Measurements from ENCODE around the gene OR2B6.
"Not testable (repeated sequence)": the region's sequence is repeated elsewhere in the genome, so short reads cannot be mapped to it uniquely, and the experiment has no call there.

The OR2B6 gene

DNA sequence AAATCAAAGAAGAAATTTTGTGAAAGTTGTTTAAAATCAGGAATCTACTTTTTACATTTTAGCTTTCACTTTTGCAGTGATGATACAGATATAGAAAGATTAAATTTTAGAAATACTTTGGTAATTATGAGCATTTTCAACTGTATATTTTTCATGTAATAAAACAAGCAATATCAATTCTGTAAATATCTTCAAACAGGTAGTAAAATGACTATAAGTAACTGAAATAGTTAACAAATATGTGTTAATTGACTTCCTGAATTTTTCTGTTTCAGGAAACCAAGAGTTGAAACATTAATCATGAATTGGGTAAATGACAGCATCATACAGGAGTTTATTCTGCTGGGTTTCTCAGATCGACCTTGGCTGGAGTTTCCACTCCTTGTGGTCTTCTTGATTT is at the start of gene OR2B6:
OR2B6 (plus strand) TSS at position 301 of the 400 bp plus-strand sequence; CDS start at position 301, 0 bp downstream.
- no peak for DNase-seq (ENCODE audit: low read depth)
- no peak for TF ChIP-seq CTCF (IDR thresholded peaks at IDR 0.05; ENCODE audit: insufficient read depth, low read depth, low read length, missing control alignments)
- no peak within 1 kb of the TSS for H3K4me3 ChIP-seq (ENCODE audit: low read depth, low read length)

- no peak overlapping the region for H3K4me3 ChIP-seq (ENCODE audit: low read depth, low read length)
- no peak for TF ChIP-seq CTCF (IDR thresholded peaks at IDR 0.05; ENCODE audit: insufficient read depth, low read depth, low read length, missing control alignments)
- no peak for DNase-seq (ENCODE audit: low read depth)
Observed at GRCh38 chr6:27908017-27908416, 49.0 kb upstream of the OR2B6 start.

DNA sequence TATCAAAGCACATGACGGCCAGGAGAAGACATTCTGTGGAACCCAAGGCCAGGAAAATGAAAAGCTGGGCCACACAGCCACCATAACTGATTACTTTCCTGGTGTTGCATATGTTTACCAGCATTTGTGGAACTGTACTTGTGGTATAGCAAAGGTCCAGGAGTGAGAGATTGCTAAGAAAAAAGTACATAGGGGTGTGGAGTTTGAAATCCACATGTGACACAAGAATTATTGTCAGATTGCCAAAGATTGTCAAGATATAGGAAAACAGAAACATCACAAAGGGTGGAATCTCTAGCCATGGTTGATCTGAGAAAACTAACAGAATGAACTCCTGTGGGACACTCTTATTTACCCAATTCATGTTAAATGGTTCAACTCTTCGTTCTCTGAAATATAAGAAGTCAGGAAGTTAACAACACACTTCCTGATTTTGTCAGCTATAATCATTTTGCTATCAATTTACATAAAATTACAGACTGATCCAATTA is 45.0 kb upstream of the OR2B6 start, which contains the start of gene OR2B2:
OR2B2 (minus strand) TSS at position 441 of the 491 bp plus-strand sequence; CDS start at position 364, 77 bp downstream.
- no peak for DNase-seq (ENCODE audit: low read depth)

DNA sequence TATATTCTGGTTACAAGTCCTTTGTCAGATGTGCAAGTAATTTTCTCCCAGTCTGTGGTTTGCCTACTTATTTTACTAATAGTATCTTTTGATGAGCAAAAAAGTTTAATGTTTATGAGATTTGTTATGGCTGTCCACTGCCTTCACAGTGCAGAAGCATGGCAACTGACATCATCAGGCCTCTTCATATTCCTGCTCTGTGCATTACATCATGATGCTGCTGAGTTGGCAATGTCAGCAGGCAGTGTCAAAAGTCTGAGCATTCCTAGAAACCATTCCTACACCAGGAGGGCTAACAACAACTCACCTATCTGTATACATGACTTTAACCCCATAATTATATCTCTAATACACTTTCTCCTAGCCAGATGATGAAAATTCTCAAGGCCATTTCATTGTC is 34.1 kb upstream of the OR2B6 start:
- TF ChIP-seq CTCF (IDR thresholded peaks at IDR 0.05; ENCODE audit: insufficient read depth, low read depth, low read length, missing control alignments) = no peak
- DNase-seq (ENCODE audit: low read depth) = no peak
- H3K4me3 ChIP-seq (ENCODE audit: low read depth, low read length) = no peak overlapping the region

More for the DNA sequence above, 45.0 kb upstream of the OR2B6 start, which contains the start of gene OR2B2:
- no peak for TF ChIP-seq CTCF (IDR thresholded peaks at IDR 0.05; ENCODE audit: insufficient read depth, low read depth, low read length, missing control alignments)
- H3K4me3 ChIP-seq (ENCODE audit: low read depth, low read length) = no peak within 1 kb of the TSS

DNA sequence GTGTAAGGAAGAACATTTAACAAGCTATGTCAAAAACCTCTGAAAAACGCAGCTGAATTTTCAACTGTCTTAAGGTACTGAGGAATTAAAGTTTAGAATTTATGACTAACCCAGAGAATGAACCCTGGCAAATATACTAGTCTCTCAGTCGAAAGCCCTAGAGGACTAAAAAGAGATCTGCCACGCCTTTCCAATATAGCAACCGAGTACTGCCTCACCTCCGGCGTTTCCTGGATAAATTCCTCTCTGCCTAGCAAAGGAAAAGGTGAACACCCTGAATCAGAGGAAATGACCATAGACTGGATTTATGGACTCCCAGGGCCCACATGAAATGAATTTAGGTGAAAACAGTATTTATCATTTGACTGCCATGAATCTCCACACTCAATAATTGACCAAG is 32.9 kb upstream of the OR2B6 start:
- H3K4me3 ChIP-seq (ENCODE audit: low read depth, low read length) = no peak overlapping the region
- no peak for TF ChIP-seq CTCF (IDR thresholded peaks at IDR 0.05; ENCODE audit: insufficient read depth, low read depth, low read length, missing control alignments)

DNA sequence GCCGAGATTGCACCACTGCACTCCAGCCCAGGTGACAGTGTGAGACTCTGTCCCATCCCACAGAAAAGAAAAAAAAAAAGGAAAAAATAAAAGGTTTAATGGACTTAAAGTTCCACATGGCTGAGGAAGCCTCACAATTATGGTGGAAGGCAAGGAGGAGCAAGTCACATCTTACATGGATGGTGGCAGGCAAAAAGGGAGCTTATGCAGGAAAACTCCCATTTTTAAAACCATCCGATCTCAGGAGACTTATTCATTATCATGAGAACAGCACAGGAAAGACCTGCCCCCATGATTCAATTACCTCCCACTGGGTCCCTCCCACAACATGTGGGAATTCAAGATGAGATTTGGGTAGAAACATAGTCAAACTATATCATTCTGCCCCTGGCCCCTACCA is 29.0 kb upstream of the OR2B6 start:
- not testable (repeated sequence) for H3K4me3 ChIP-seq (ENCODE audit: low read depth, low read length); DNase-seq (ENCODE audit: low read depth)

More for the DNA sequence above, 32.9 kb upstream of the OR2B6 start:
- no peak for DNase-seq (ENCODE audit: low read depth)

DNA sequence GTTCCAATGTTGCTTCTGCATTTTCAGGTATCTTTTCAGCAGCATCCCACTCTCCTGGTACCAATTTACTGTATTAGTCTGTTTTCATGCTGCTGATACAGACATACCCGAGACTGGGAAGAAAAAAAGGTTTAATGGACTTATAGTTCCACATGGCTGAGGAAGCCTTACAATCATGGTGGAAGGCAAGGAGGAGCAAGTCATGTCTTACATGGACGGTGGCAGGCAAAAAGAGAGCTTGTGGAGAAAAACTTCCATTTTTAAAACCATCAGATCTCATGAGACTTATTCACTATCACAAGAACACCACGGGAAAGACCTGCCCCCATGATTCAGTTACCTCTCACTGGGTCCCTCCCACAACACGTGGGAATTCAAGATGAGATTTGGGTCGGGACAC is 27.1 kb upstream of the OR2B6 start:
- DNase-seq (ENCODE audit: low read depth); H3K4me3 ChIP-seq (ENCODE audit: low read depth, low read length): not testable (repeated sequence)

- DNase-seq (ENCODE audit: low read depth) = no peak
- no peak for TF ChIP-seq CTCF (IDR thresholded peaks at IDR 0.05; ENCODE audit: insufficient read depth, low read depth, low read length, missing control alignments)
- no peak overlapping the region for H3K4me3 ChIP-seq (ENCODE audit: low read depth, low read length)
Observed at GRCh38 chr6:27931209-27931608, 25.8 kb upstream of the OR2B6 start.
